GM23248 (cell line): ENCODE results near the gene HDHD2. TPM values are rescaled to one million over a fixed set of nuclear protein-coding genes. Genes with fewer than 3 reads are reported as not detected.
A peak's percentile ranks its signal among the peaks of the same experiment; 100 is the strongest.
"Not testable (repeated sequence)": the region's sequence is repeated elsewhere in the genome, so short reads cannot be mapped to it uniquely, and the experiment has no call there.

Source experiments
- DNase-seq: peaks from one replicate; pipeline ENCODE4 v3.0.0-alpha.2; 2015
- H2AFZ ChIP-seq: fragments of 200-600 bp; sonication (generic); 2 replicates; pipeline ENCODE4 v1.6.1; 2016; ENCODE audit warnings: antibody characterized with exemption
- H3F3A ChIP-seq: fragments of 200-600 bp; sonication (generic); 2 replicates; pipeline ENCODE4 v1.6.1; 2016; ENCODE audit warnings: mild to moderate bottlenecking, antibody characterized with exemption, mixed run types; ENCODE audit not compliant: insufficient read depth
- H3K27ac ChIP-seq: fragments of 200-600 bp; sonication (generic); 2 replicates; pipeline ENCODE4 v1.5.1; 2016; ENCODE audit warnings: mild to moderate bottlenecking
- H3K27me3 ChIP-seq: fragments of 200-600 bp; sonication (generic); replicated peaks from 2 replicates; pipeline ENCODE4 v1.6.1; 2016; ENCODE audit warnings: mild to moderate bottlenecking; ENCODE audit not compliant: insufficient read depth
- H3K36me3 ChIP-seq: fragments of 200-600 bp; sonication (generic); 2 replicates; pipeline ENCODE4 v1.6.1; 2016; ENCODE audit warnings: low read depth, mild to moderate bottlenecking
- H3K4me1 ChIP-seq: fragments of 200-600 bp; sonication (generic); 2 replicates; pipeline ENCODE4 v1.6.1; 2016; ENCODE audit warnings: mild to moderate bottlenecking; ENCODE audit not compliant: insufficient read depth
- H3K4me2 ChIP-seq: fragments of 200-600 bp; sonication (generic); one replicate; pipeline ENCODE4 v1.6.1; 2016; ENCODE audit warnings: mild to moderate bottlenecking; ENCODE audit not compliant: unreplicated experiment
- H3K4me3 ChIP-seq: fragments of 200-600 bp; sonication (generic); 2 replicates; pipeline ENCODE4 v1.5.1; 2016; ENCODE audit warnings: mild to moderate bottlenecking
- H3K79me2 ChIP-seq: fragments of 200-600 bp; sonication (generic); 2 replicates; pipeline ENCODE4 v1.6.1; 2016; ENCODE audit warnings: mild to moderate bottlenecking; ENCODE audit not compliant: insufficient read depth
- H3K9ac ChIP-seq: fragments of 200-600 bp; sonication (generic); 2 replicates; pipeline ENCODE4 v1.6.1; 2016; ENCODE audit warnings: mild to moderate bottlenecking
- H3K9me2 ChIP-seq: fragments of 200-600 bp; sonication (generic); 2 replicates; pipeline ENCODE4 v1.6.1; 2016; ENCODE audit warnings: mixed run types, mild to moderate bottlenecking, moderate library complexity; ENCODE audit not compliant: insufficient read depth
- H3K9me3 ChIP-seq: fragments of 200-600 bp; sonication (generic); one replicate; pipeline ENCODE4 v1.6.1; 2017; ENCODE audit warnings: low read depth
- H4K20me1 ChIP-seq: fragments of 200-600 bp; sonication (generic); 2 replicates; pipeline ENCODE4 v1.6.0; 2016; ENCODE audit not compliant: insufficient read depth
- EZH2 ChIP-seq: fragments of 200-600 bp; sonication (generic); IDR thresholded peaks from 2 replicates; pipeline ENCODE4 v1.6.1; 2018; ENCODE audit warnings: antibody characterized with exemption, mild to moderate bottlenecking; ENCODE audit not compliant: insufficient read depth, poor library complexity, severe bottlenecking
- EZH2phosphoT487 ChIP-seq: fragments of 200-600 bp; sonication (generic); IDR thresholded peaks from 2 replicates; pipeline ENCODE4 v1.6.1; 2018; ENCODE audit warnings: antibody characterized with exemption, moderate library complexity, mild to moderate bottlenecking, low read depth; ENCODE audit not compliant: insufficient read depth
- WGBS, 2 experiments: methylation state at CpG; one replicate each; pipeline ENCODE4 v1.1.6; 2015 to 2017; ENCODE audit warnings: low lambda C conversion rate in 2 of 2, low coverage in 1 of 2; ENCODE audit errors: missing lambda C conversion rate in 2 of 2; 5-methylcytosine and 5-hydroxymethylcytosine counted together
- in situ Hi-C: fragments of 300-500 bp; cut with MboI; formaldehyde crosslinking; loops from 2 replicates; pipeline ENCODE4 v1.15.0; 2020
- polyA plus RNA-seq: library from polyadenylated mRNA; unstranded; fragments of >200 nt; fragmentation: Nextera tagmentation; extraction: Ambion mirVana; gene quantifications from 2 replicates; pipeline ENCODE4 v1.2.1, GENCODE V29; 2016
- total RNA-seq: library from RNA; depleted of rRNA; stranded (reverse); fragments of >200 nt; shearing (Covaris generic); gene quantifications from 2 replicates; pipeline ENCODE4 v1.2.3, GENCODE V29; 2014

HDHD2 gene
- total and polyA plus RNA-seq, 2 experiments from 2014 or later, result 14.2 to 25.4 TPM

DNA sequence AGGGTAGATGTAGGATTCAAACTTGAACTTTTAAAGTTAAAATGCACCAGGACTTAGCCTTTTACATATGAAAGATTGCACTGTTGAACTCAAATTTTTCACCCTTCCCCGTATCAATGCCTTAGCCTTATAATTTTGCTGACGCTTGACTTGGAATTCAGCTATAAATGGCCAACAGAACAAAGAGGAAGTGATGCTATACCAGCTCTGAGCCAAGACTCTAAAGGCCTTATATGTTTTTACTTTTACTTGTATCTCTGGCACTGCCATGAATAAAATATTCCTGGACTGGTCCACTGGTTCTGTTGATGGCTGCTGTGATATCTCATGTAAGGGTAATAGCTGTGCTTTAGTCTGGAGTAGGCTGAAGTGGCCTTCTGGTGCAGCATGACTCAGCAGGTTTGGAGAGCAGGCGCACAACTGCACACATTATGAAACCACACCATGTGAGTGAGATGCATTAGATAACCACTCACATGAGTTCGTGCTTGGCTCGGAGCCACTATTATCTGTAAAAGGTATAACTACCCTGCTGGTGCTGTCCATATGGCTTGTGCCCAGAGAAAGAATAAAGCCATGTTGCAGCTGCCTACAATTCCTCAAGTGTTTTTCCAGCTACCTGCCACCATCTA is 34.2 kb upstream of the HDHD2 start:
- Histone ChIP-seq H3K79me2 (no peaks in the 10 kb centered on the region), H2AFZ (no peak overlapping the region), H3K9me2 (no peaks in the 10 kb centered on the region), H3K36me3 (no peaks in the 10 kb centered on the region), H3K4me1 (no peaks in the 10 kb centered on the region), H3K9ac (no peak overlapping the region), H3K4me3 (no peak overlapping the region), H3F3A (no peaks in the 10 kb centered on the region), H3K27ac (no peak overlapping the region), H3K4me2 (no peak overlapping the region), H3K27me3 (0 out of 2 replicates have a peak, but pooled peaks cover 4% of the 10 kb centered on the region), H4K20me1 (no peaks in the 10 kb centered on the region), H3K9me3 (no peaks in the 10 kb centered on the region)
- in situ Hi-C loops, result no loop called here
- TF ChIP-seq EZH2phosphoT487 (no peak), EZH2 (no peak)
- peak; percentile 26 for DNase-seq
- WGBS, 2 experiments, result 68 to 73% methylated on average over 5 of the region's 5 CpGs

DNA sequence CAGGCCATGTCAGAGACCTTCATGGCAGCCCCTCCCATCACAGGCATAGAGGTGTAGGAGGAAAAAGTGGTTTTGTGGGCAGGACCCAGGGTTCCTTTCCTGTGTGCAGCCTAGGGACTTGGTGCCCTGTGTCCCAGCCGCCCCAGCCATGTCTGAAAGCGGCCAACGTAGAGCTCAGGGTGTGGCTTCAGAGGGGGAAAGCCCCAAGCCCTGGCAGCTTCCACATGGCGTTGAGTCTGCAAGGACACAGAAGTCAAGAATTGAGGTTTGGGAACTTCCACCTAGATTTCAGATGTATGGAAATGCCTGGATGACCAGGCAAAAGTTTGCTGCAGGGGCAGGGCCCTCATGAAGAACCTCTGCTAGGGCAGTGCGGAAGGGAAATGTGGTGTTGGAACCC is 31.9 kb upstream of the HDHD2 start:
- DNase-seq, H3K4me1 ChIP-seq, H3F3A ChIP-seq, H3K36me3 ChIP-seq, H3K4me2 ChIP-seq, H3K9ac ChIP-seq, H4K20me1 ChIP-seq, H3K27me3 ChIP-seq, H3K79me2 ChIP-seq, H3K9me3 ChIP-seq, H2AFZ ChIP-seq, H3K9me2 ChIP-seq, H3K4me3 ChIP-seq, H3K27ac ChIP-seq, in situ Hi-C loops: not testable (repeated sequence)
- WGBS, 2 experiments, result 23 to 44% methylated on average over 5 of the region's 5 CpGs

DNA sequence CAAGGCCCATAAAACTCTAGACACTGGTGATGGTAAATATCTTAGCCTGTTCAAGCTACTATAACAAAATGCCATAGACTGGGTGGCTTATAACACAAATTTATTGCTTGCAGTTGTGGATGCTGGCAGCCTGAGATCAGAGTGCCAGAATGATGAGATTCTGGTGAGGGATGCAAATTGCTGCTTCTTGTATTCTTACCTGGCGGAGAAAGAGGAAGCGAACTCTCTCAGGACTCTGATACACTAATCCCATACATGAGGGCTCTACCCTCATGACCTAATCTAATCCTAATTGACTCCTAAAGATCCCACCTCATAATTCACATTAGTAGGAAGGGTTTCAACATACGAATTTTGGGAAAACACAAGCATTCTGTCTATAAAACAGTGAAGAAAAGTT is 30.5 kb upstream of the HDHD2 start:
- DNase-seq, result no peak
- no peak overlapping the region for H3K9ac ChIP-seq
- no peaks in the 10 kb centered on the region for H3K36me3 ChIP-seq
- H3K4me3 ChIP-seq, result no peak overlapping the region
- H2AFZ ChIP-seq, result no peak overlapping the region
- 63 to 66% methylated on average over 3 of the region's 3 CpGs for WGBS, 2 experiments
- no peaks in the 10 kb centered on the region for H4K20me1 ChIP-seq
- H3K9me2 ChIP-seq, result no peaks in the 10 kb centered on the region
- no peak overlapping the region for H3K27ac ChIP-seq
- no peaks in the 10 kb centered on the region for H3K27me3 ChIP-seq
- in situ Hi-C loops, result no loop called here
- no peak overlapping the region for H3K4me2 ChIP-seq
- no peaks in the 10 kb centered on the region for H3K9me3 ChIP-seq
- H3K4me1 ChIP-seq, result no peaks in the 10 kb centered on the region
- H3F3A ChIP-seq, result no peaks in the 10 kb centered on the region
- TF ChIP-seq EZH2phosphoT487, result no peak
- no peak for TF ChIP-seq EZH2
- H3K79me2 ChIP-seq, result peaks cover 3% of the 10 kb centered on the region

DNA sequence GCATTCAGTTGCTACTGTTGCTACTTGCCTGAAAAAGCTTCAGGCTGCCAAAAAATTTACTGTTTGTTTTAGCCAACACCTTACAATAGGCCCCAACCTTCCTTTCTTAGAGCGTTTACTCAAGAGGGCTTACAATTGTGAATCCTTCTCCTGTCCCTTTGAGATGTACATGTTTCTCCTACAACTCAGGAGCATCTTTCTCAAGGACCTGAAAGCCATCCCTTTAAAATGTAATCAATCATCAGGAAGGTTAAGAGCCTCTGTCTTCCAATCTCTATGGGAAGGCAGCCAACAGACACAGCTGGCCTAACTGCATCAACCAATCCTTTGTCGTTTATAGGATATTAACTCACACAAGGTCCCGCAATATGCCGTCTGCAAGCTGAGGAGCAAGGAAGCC is 29.2 kb upstream of the HDHD2 start:
- no peaks in the 10 kb centered on the region for H3F3A ChIP-seq
- H3K27ac ChIP-seq, result no peak overlapping the region
- H3K4me3 ChIP-seq, result no peak overlapping the region
- no peaks in the 10 kb centered on the region for H3K27me3 ChIP-seq
- no peak overlapping the region for H2AFZ ChIP-seq
- H3K79me2 ChIP-seq, result peaks cover 16% of the 10 kb centered on the region
- no peaks in the 10 kb centered on the region for H3K9me2 ChIP-seq
- TF ChIP-seq EZH2 (no peak), EZH2phosphoT487 (no peak)
- 33 to 37% methylated on average over 4 of the region's 4 CpGs for WGBS, 2 experiments
- no peaks in the 10 kb centered on the region for H3K36me3 ChIP-seq
- no peaks in the 10 kb centered on the region for H4K20me1 ChIP-seq
- H3K9ac ChIP-seq, result no peak overlapping the region
- no peak for DNase-seq
- in situ Hi-C loops, result no loop called here
- H3K9me3 ChIP-seq, result no peaks in the 10 kb centered on the region
- no peak overlapping the region for H3K4me2 ChIP-seq
- H3K4me1 ChIP-seq, result 0 out of 2 replicates have a peak, but pooled peaks cover 6% of the 10 kb centered on the region
